DND-41 (cell line): ENCODE data around the gene ZMYND15.

Experiments
- ATAC-seq: fragments of 200-7000 bp; cut with Tn5 transposase; 3 replicates; pipeline ENCODE4 v1.9.1; 2021; ENCODE audit warnings: low read depth; ENCODE audit not compliant: insufficient read depth
- DNase-seq: peaks from one replicate; pipeline ENCODE4 v3.0.0-alpha.2; 2020
- H2AFZ ChIP-seq: 2 replicates; pipeline ENCODE4 v1.6.0; 2012; ENCODE audit warnings: low read depth, low read length
- H3K27ac ChIP-seq: 2 replicates; pipeline ENCODE4 v1.5.1; 2012; ENCODE audit warnings: low read length, inconsistent platforms
- H3K27me3 ChIP-seq: fragments of 200-600 bp; sonication (generic); 2 replicates; pipeline ENCODE4 v1.6.0; 2012; ENCODE audit warnings: low read length, mild to moderate bottlenecking, inconsistent platforms; ENCODE audit not compliant: insufficient read depth, poor library complexity
- H3K36me3 ChIP-seq: 2 replicates; pipeline ENCODE4 v1.5.1; 2012; ENCODE audit warnings: low read length, inconsistent platforms; ENCODE audit not compliant: insufficient read depth
- H3K4me1 ChIP-seq: 2 replicates; pipeline ENCODE4 v1.5.1; 2012; ENCODE audit warnings: mild to moderate bottlenecking, low read length; ENCODE audit not compliant: insufficient read depth
- H3K4me2 ChIP-seq: 2 replicates; pipeline ENCODE4 v1.6.0; 2012; ENCODE audit warnings: mild to moderate bottlenecking, moderate library complexity, low read length, inconsistent platforms; ENCODE audit not compliant: insufficient read depth
- H3K4me3 ChIP-seq, 2 experiments: fragments of 200-600 bp in 1 of 2; shearing (Covaris generic) in 1 of 2; 2 replicates each; pipeline ENCODE4 v1.5.1; 2012 to 2016; ENCODE audit warnings: inconsistent platforms in 2 of 2, low read length in 2 of 2, mild to moderate bottlenecking in 2 of 2, low read depth in 1 of 2, moderate library complexity in 1 of 2
- H3K79me2 ChIP-seq: 2 replicates; pipeline ENCODE4 v1.6.0; 2012; ENCODE audit warnings: low read length, inconsistent platforms; ENCODE audit not compliant: insufficient read depth
- H3K9ac ChIP-seq: 2 replicates; pipeline ENCODE4 v1.6.0; 2012; ENCODE audit warnings: low read depth, mild to moderate bottlenecking, inconsistent platforms, low read length, moderate library complexity
- H3K9me3 ChIP-seq: 2 replicates; pipeline ENCODE4 v1.5.1; 2012; ENCODE audit warnings: low read length, moderate library complexity, mild to moderate bottlenecking, inconsistent platforms; ENCODE audit not compliant: insufficient read depth, severe bottlenecking
- H4K20me1 ChIP-seq: 2 replicates; pipeline ENCODE4 v1.6.0; 2012; ENCODE audit warnings: low read length; ENCODE audit not compliant: insufficient read depth
- EZH2 ChIP-seq: IDR thresholded peaks from 3 replicates; pipeline ENCODE4 v1.6.1; 2012; ENCODE audit warnings: borderline replicate concordance, low read depth, mild to moderate bottlenecking, moderate library complexity, low read length, inconsistent platforms; ENCODE audit not compliant: severe bottlenecking
- TF ChIP-seq, protein P1 (sequence below): IDR thresholded peaks from 2 replicates; pipeline ENCODE4 v1.5.1; 2012; ENCODE audit warnings: borderline replicate concordance, low read length, moderate library complexity, mild to moderate bottlenecking; ENCODE audit not compliant: poor library complexity, severe bottlenecking; ENCODE audit errors: extremely low read depth

The ZMYND15 gene

DNA sequence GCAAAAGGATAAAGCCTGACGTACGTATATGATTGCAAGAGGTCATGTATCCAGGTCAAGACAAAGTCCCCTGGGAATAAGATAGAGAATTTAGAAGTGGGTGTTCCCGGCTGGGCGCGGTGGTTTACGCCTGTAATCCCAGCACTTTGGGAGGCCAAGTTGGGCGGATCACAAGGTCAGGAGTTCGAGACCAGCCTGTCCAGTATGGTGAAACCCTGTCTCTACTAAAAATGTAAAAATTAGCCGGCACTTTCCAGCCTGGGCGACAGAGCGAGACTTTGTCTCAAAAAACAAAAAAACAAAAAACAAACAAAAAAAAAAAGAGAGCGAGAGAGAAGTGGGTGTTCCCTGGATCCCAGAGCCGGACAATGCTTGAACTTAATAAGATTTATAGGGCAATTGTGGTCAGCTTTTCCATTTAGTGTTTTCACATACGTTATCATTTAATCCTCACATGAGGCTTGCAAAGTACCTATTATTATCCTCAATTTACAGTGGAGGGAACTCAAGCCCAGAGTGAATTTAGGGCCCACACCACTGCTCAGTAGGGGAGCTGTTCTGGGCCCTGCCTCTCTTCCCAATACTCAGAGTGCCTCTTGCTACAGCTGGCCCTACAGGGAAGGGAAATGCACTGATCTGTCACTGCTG is 48.6 kb downstream of the ZMYND15 start:
- Histone ChIP-seq H3K27me3 (no peaks in the 10 kb centered on the region), H3K4me1 (peaks cover 20% of the 10 kb centered on the region), H3K4me2 (peak overlapping the region; percentile 98)

DNA sequence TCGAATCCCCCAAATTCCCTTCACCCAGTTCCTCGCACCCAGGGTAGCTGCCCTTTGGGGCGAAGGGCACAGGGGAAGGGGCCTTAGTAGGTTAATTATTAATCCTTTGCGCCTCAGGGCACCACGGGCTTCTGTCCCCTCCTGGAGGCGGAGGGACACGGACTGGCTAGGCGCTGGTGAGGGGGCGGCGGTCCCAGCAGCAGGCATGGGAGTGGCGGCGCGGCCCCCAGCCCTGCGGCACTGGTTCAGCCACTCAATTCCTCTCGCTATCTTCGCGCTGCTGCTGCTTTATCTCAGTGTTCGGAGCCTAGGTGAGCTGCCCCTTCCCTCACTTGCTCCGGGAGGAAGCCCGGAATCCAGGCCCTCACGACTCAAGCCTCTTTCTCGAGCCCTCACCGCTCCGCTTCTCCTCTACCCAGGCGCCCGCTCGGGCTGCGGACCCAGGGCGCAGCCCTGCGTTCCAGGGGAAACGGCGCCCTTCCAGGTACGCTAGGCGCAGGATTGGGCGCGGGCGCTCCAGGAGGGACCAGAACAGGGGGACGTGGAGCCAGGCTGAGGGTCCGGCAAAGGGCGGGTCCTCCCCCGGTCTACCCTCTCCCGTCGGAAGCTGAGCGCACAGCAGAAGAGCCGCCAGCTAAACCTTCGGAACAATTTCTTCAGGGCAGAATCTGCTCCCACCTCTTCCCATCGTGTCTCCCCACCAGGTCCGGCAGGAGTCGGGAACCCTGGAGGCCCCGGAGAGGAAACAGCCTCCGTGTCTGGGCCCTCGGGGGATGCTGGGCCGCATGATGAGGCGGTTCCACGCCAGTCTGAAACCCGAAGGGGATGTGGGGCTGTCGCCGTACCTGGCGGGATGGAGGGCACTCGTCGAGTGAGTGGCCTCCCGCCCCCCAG is 49.4 kb downstream of the ZMYND15 start, which contains the start of gene GLTPD2:
Gene GLTPD2 (plus strand): TSS at position 158 of the 894 bp plus-strand sequence. CDS start 48 bp downstream, at position 206.
- H3K9ac ChIP-seq: peak within 1 kb of the TSS; percentile 89
- H4K20me1 ChIP-seq: no peaks in the 10 kb centered on the region
- DNase-seq (no peak), ATAC-seq (no peak)
- H3K36me3 ChIP-seq: no peaks in the 10 kb centered on the region
- H3K4me1 ChIP-seq: peaks cover 20% of the 10 kb centered on the region
- H3K9me3 ChIP-seq: no peaks in the 10 kb centered on the region
- H3K4me3 ChIP-seq: peak within 1 kb of the TSS; percentile 62 to 70
- peak within 1 kb of the TSS; percentile 98 for H3K4me2 ChIP-seq
- H3K79me2 ChIP-seq: peaks cover 2% of the 10 kb centered on the region; the same call in 1 of the 2 replicates
- H3K27me3 ChIP-seq: no peaks in the 10 kb centered on the region
- H2AFZ ChIP-seq: peak within 1 kb of the TSS; percentile 96
- H3K27ac ChIP-seq: peak within 1 kb of the TSS; percentile 62
- TF ChIP-seq EZH2: no peak
- TF ChIP-seq, protein P1, sequence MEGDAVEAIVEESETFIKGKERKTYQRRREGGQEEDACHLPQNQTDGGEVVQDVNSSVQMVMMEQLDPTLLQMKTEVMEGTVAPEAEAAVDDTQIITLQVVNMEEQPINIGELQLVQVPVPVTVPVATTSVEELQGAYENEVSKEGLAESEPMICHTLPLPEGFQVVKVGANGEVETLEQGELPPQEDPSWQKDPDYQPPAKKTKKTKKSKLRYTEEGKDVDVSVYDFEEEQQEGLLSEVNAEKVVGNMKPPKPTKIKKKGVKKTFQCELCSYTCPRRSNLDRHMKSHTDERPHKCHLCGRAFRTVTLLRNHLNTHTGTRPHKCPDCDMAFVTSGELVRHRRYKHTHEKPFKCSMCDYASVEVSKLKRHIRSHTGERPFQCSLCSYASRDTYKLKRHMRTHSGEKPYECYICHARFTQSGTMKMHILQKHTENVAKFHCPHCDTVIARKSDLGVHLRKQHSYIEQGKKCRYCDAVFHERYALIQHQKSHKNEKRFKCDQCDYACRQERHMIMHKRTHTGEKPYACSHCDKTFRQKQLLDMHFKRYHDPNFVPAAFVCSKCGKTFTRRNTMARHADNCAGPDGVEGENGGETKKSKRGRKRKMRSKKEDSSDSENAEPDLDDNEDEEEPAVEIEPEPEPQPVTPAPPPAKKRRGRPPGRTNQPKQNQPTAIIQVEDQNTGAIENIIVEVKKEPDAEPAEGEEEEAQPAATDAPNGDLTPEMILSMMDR: no peak

More for the DNA sequence above, 48.6 kb downstream of the ZMYND15 start:
- Histone ChIP-seq H3K79me2 (peaks cover 2% of the 10 kb centered on the region; the same call in 1 of the 2 replicates), H4K20me1 (no peaks in the 10 kb centered on the region), H3K9me3 (no peaks in the 10 kb centered on the region), H2AFZ (no peak overlapping the region), H3K4me3 (no peak overlapping the region), H3K36me3 (no peaks in the 10 kb centered on the region), H3K9ac (no peak overlapping the region; the same call in 1 of the 2 replicates), H3K27ac (no peak overlapping the region)
- ATAC-seq: no peak
- no peak for DNase-seq
- TF ChIP-seq EZH2: no peak
- TF ChIP-seq, protein P1: no peak

DNA sequence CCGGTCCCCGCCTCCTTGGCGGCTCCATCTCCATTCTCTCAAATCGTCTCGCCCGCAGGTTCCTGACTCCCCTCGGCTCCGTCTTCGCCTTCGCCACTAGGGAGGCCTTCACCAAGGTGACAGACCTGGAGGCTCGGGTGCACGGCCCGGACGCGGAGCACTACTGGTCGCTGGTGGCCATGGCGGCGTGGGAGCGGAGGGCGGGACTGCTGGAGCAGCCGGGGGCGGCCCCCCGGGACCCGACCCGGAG is 50.0 kb downstream of the ZMYND15 start:
- peak overlapping the region; percentile 89 for H3K9ac ChIP-seq
- DNase-seq (no peak), ATAC-seq (no peak)
- TF ChIP-seq, protein P1: no peak
- TF ChIP-seq EZH2: no peak
- peaks cover 2% of the 10 kb centered on the region; the same call in 1 of the 2 replicates for H3K79me2 ChIP-seq
- H2AFZ ChIP-seq: peak overlapping the region; percentile 96
- no peaks in the 10 kb centered on the region for H3K36me3 ChIP-seq
- H3K9me3 ChIP-seq: no peaks in the 10 kb centered on the region
- peak overlapping the region; percentile 98 for H3K4me2 ChIP-seq
- no peaks in the 10 kb centered on the region for H4K20me1 ChIP-seq
- no peaks in the 10 kb centered on the region for H3K27me3 ChIP-seq
- peaks cover 20% of the 10 kb centered on the region for H3K4me1 ChIP-seq
- peak overlapping the region; percentile 62 for H3K27ac ChIP-seq
- peak overlapping the region; percentile 62 to 70 for H3K4me3 ChIP-seq
